ENCODE measurements around the gene OR13G1.

OR13G1 gene

GRCh38 chr1:247638011-247638410 lies 41.5 kb downstream of the OR13G1 start:
- H3K4me2 ChIP-seq (ENCODE audit: low read length) = no peak overlapping the region
- no peaks in the 10 kb centered on the region for H4K20me1 ChIP-seq (ENCODE audit: insufficient read depth, low read length)
- no peak overlapping the region for H3K9ac ChIP-seq (ENCODE audit: low read length)
- H3K36me3 ChIP-seq (ENCODE audit: insufficient read depth, low read length) = no peaks in the 10 kb centered on the region
- no peaks in the 10 kb centered on the region for H3K9me2 ChIP-seq (ENCODE audit: low read depth, low read length)
- no peaks in the 10 kb centered on the region for H3K9me3 ChIP-seq (ENCODE audit: low read length)
- no peak overlapping the region for H3K27ac ChIP-seq (ENCODE audit: low read depth, low read length, poor library complexity, severe bottlenecking)
- H2AFZ ChIP-seq (ENCODE audit: low read length) = no peak overlapping the region
- H3K27me3 ChIP-seq (ENCODE audit: insufficient read depth, low read length) = no peaks in the 10 kb centered on the region
- no peak for TF ChIP-seq EZH2 (IDR thresholded peaks at IDR 0.05; ENCODE audit: borderline replicate concordance, low read length)
- TF ChIP-seq, protein P1, sequence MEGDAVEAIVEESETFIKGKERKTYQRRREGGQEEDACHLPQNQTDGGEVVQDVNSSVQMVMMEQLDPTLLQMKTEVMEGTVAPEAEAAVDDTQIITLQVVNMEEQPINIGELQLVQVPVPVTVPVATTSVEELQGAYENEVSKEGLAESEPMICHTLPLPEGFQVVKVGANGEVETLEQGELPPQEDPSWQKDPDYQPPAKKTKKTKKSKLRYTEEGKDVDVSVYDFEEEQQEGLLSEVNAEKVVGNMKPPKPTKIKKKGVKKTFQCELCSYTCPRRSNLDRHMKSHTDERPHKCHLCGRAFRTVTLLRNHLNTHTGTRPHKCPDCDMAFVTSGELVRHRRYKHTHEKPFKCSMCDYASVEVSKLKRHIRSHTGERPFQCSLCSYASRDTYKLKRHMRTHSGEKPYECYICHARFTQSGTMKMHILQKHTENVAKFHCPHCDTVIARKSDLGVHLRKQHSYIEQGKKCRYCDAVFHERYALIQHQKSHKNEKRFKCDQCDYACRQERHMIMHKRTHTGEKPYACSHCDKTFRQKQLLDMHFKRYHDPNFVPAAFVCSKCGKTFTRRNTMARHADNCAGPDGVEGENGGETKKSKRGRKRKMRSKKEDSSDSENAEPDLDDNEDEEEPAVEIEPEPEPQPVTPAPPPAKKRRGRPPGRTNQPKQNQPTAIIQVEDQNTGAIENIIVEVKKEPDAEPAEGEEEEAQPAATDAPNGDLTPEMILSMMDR (IDR thresholded peaks at IDR 0.05; ENCODE audit: low read length) = no peak
- no peaks in the 10 kb centered on the region for H3F3A ChIP-seq (ENCODE audit: insufficient read depth, low read length)
- no peak overlapping the region for H3K4me3 ChIP-seq (ENCODE audit: low read depth, low read length, poor library complexity, severe bottlenecking)
- H3K79me2 ChIP-seq (ENCODE audit: insufficient read depth, low read length) = no peaks in the 10 kb centered on the region
- no peaks in the 10 kb centered on the region for H3K4me1 ChIP-seq (ENCODE audit: insufficient read depth, low read length, severe bottlenecking)

DNA sequence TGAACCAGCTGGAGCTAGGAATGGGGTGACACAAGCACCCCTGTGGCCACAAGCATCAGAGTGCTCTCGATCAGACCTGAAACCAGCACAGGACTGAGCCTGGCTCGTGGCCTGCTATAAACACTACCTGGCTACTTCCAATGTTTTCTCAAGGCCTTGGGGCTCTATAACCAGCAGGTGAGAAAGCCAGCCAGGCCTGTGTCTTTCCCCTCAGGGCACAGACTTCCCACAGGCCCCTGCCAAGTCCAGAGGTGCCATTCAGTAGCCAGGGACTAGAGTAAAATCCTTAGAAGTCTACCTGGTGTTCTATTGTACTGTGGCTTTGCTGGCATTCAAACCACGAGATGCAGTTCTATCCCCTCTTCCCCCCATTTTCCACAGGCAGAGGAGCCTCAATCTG lies 51.6 kb downstream of the OR13G1 start:
- Histone ChIP-seq H3K36me3 (ENCODE audit: insufficient read depth, low read length) (no peaks in the 10 kb centered on the region), H3K27me3 (ENCODE audit: insufficient read depth, low read length) (no peaks in the 10 kb centered on the region), H3K9ac (ENCODE audit: low read length) (no peak overlapping the region), H3K4me2 (ENCODE audit: low read length) (no peak overlapping the region), H4K20me1 (ENCODE audit: insufficient read depth, low read length) (no peaks in the 10 kb centered on the region), H3K27ac (ENCODE audit: low read depth, low read length, poor library complexity, severe bottlenecking) (no peak overlapping the region), H3F3A (ENCODE audit: insufficient read depth, low read length) (no peaks in the 10 kb centered on the region), H2AFZ (ENCODE audit: low read length) (no peak overlapping the region), H3K9me2 (ENCODE audit: low read depth, low read length) (no peaks in the 10 kb centered on the region), H3K79me2 (ENCODE audit: insufficient read depth, low read length) (no peaks in the 10 kb centered on the region), H3K4me1 (ENCODE audit: insufficient read depth, low read length, severe bottlenecking) (no peaks in the 10 kb centered on the region), H3K9me3 (ENCODE audit: low read length) (no peaks in the 10 kb centered on the region), H3K4me3 (ENCODE audit: low read depth, low read length, poor library complexity, severe bottlenecking) (no peak overlapping the region)
- TF ChIP-seq, protein P1 (IDR thresholded peaks at IDR 0.05; ENCODE audit: low read length) = no peak
- no peak for TF ChIP-seq EZH2 (IDR thresholded peaks at IDR 0.05; ENCODE audit: borderline replicate concordance, low read length)

Measured in OCI-LY1 (cell line).